ENCODE measurements around the gene PLPPR3. TPM values are rescaled to one million over a fixed set of nuclear protein-coding genes. Genes with fewer than 3 reads are reported as not detected.
A peak's percentile ranks its signal among the peaks of the same experiment; 100 is the strongest.

The PLPPR3 gene
- total and polyA plus RNA-seq, 12 donors: 0.08 to 1.7 (median 0.14) TPM; not detected in 7

DNA sequence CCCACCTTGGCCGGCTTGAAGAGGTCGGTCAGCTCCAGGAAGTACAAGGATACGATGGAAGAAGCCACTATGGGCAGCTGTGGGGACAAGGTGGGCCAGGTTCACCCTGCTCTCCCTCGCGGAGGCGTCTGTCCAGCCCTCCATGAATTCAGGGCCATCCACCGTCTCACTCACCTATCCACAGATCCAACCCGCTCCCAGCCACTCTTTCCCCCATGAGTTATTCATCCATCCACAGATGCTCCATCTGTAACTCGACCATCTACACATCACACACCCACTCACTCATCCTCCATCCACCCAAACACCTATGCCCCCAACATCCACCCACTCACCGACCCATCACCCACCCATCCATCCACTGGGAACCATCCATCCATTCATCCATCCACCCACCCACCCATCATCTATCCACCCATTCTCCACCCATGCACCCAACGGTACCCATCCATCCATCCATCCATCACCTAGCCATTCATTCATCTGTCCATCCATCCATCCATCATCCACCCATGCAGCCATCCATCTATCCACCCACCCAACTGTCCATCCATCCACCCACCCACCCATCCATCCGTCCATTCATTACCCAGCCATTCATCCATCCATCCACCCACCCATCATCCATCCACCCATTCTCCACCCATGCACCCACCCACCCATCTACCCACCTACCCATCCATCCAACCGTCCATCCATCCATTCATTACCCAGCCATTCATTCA lies 5.8 kb downstream of the PLPPR3 start:
- H3K4me1 ChIP-seq (replicated peaks in 1 of 2): no peaks in the 10 kb centered on the region
- TF ChIP-seq, protein P1, sequence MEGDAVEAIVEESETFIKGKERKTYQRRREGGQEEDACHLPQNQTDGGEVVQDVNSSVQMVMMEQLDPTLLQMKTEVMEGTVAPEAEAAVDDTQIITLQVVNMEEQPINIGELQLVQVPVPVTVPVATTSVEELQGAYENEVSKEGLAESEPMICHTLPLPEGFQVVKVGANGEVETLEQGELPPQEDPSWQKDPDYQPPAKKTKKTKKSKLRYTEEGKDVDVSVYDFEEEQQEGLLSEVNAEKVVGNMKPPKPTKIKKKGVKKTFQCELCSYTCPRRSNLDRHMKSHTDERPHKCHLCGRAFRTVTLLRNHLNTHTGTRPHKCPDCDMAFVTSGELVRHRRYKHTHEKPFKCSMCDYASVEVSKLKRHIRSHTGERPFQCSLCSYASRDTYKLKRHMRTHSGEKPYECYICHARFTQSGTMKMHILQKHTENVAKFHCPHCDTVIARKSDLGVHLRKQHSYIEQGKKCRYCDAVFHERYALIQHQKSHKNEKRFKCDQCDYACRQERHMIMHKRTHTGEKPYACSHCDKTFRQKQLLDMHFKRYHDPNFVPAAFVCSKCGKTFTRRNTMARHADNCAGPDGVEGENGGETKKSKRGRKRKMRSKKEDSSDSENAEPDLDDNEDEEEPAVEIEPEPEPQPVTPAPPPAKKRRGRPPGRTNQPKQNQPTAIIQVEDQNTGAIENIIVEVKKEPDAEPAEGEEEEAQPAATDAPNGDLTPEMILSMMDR (IDR thresholded peaks at IDR 0.05): no peak
- TF ChIP-seq POLR2A (IDR thresholded peaks at IDR 0.05): no peak
- no peaks in the 10 kb centered on the region for H3K27me3 ChIP-seq
- no peak overlapping the region for H3K4me3 ChIP-seq
- intact Hi-C loops (cut with DNase I): no loop called here
- 93 to 97% (median 95%) methylated on average over 11 to 13 of the region's 13 CpGs for WGBS, 4 donors
- no peak overlapping the region for H3K27ac ChIP-seq
- no peaks in the 10 kb centered on the region for H3K9me3 ChIP-seq (replicated peaks in 1 of 3)
- H3K36me3 ChIP-seq (replicated peaks in 1 of 2): peaks cover 0 to 13% of the 10 kb centered on the region in 2 donors
- no peak for DNase-seq

DNA sequence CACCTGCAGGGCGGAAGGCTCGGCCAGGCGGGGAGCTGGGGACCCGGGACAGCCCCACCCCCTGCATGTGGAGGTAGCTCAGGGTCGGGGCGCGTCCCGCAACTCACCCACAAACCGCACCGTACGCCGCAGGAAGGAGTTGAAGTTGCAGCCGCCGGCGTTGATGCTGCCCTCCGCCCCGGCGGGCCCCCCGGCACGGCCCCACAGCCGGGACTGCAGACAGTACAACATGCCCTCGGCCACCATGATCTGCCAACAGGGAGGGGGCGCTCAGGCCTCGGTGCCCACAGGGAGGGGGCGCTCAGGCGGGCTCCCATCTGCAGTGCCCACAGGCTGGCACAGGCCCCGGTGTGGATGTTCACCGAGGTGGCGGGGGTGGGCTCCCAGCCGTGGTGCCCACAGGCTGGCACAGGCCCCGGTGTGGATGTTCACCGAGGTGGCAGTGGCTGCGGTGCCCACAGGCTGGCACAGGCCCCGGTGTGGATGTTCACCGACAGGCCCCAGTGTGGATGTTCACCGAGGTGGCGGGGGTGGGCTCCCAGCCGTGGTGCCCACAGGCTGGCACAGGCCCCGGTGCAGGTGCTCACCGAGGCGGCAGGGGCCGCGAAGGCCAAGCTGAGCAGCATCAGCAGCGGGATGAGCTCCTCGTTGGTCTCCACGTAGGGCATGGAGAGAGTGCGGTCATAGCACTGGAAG lies 6.5 kb downstream of the PLPPR3 start:
- DNase-seq: peak in 1 of 7 donors; percentile 33

DNA sequence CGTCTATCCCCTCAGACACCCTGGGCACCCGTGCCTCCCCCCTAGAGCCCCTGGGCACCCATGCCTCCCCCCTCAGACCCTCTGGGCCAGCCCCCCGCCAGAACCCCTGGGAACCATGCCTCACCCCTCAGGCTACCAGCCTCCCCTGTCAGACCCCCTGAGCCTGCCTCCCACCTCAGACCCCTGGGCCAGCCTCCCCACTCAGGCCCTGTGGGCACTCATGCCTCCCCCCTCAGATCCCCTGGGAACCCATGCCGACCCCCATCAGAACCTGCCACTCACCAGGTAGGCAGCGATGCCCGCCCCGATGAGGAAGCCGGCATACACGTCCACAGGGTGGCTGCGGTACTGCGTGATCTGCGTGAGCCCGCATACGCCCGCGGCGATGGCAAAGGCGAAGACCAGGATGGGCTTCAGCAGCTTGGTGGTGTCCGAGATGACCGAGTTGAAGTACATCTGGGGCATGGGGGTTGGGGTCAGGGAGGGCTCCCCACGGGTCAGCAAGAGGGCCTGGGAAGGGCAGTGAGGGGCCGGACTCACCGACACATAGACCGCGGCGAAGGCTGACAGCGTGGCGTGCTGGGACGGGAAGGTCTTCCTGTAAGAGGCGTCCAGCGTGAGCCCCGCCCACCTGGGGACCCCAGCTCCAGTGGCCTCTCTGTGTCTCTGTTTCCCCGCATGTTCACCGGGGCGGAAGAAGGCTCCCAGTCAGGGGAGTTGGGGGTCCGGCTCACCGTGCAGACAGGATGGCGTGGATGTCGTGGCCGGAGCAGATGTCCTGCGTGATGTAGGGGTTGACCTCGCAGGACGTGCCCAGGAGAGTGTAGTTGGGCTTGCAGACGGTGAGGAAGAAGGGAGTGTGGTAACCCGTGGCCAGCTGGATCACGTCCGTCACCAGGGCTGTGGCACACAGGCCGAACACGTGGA lies 7.3 kb downstream of the PLPPR3 start:
- intact Hi-C loops (cut with DNase I): no loop called here
- DNase-seq: peak in 1 of 7 donors; percentile 35
- Histone ChIP-seq H3K4me1 (replicated peaks in 1 of 2) (no peaks in the 10 kb centered on the region), H3K27me3 (no peaks in the 10 kb centered on the region), H3K4me3 (no peak overlapping the region), H3K36me3 (replicated peaks in 1 of 2) (peaks cover 0 to 28% of the 10 kb centered on the region in 2 donors), H3K27ac (no peak overlapping the region), H3K9me3 (replicated peaks in 1 of 3) (no peaks in the 10 kb centered on the region)
- WGBS, 4 donors: 88 to 94% (median 89%) methylated on average over 31 to 49 of the region's 49 CpGs
- no peak for TF ChIP-seq POLR2A (IDR thresholded peaks at IDR 0.05)
- TF ChIP-seq, protein P1 (IDR thresholded peaks at IDR 0.05): no peak

More for the DNA sequence above, 6.5 kb downstream of the PLPPR3 start:
- Histone ChIP-seq H3K4me3 (no peak overlapping the region), H3K36me3 (replicated peaks in 1 of 2) (peaks cover 0 to 20% of the 10 kb centered on the region in 2 donors), H3K4me1 (replicated peaks in 1 of 2) (no peaks in the 10 kb centered on the region), H3K27me3 (no peaks in the 10 kb centered on the region), H3K27ac (no peak overlapping the region), H3K9me3 (replicated peaks in 1 of 3) (no peaks in the 10 kb centered on the region)
- intact Hi-C loops (cut with DNase I): no loop called here
- WGBS, 4 donors: 89 to 94% (median 94%) methylated on average over 15 to 47 of the region's 47 CpGs
- TF ChIP-seq, protein P1 (IDR thresholded peaks at IDR 0.05): no peak
